NCI-H2227 (cell line): Measurements from ENCODE around the gene SIAH2.
A peak's percentile ranks its signal among the peaks of the same experiment; 100 is the strongest.

ENCODE experiments used
- DNase-seq: peaks from one replicate; lab custom pipeline; 2025; ENCODE audit not compliant: unreplicated experiment; lab: John Stamatoyannopoulos, UW

The SIAH2 gene

GRCh38 chr3:150736316-150736719, 26.7 kb downstream of the SIAH2 start:
- no peak for DNase-seq

GRCh38 chr3:150734795-150735119, 28.2 kb downstream of the SIAH2 start:
- DNase-seq, result no peak

- DNase-seq, result no peak
Measured at GRCh38 chr3:150733936-150734794, 28.8 kb downstream of the SIAH2 start.

- DNase-seq, result no peak
Measured at GRCh38 chr3:150733373-150733935, 29.5 kb downstream of the SIAH2 start.

- DNase-seq, result no peak
Measured at GRCh38 chr3:150729682-150730360, 33.1 kb downstream of the SIAH2 start.

- no peak for DNase-seq
Measured at GRCh38 chr3:150727653-150728502, 35.1 kb downstream of the SIAH2 start.

GRCh38 chr3:150725548-150725947, 37.4 kb downstream of the SIAH2 start:
- DNase-seq, result no peak

GRCh38 chr3:150723946-150724345, 39.0 kb downstream of the SIAH2 start:
- no peak for DNase-seq

GRCh38 chr3:150722267-150722666, 40.7 kb downstream of the SIAH2 start:
- no peak for DNase-seq

GRCh38 chr3:150721285-150722130, 41.5 kb downstream of the SIAH2 start:
- DNase-seq, result peak; percentile 70

GRCh38 chr3:150720444-150720843, 42.5 kb downstream of the SIAH2 start:
- DNase-seq, result no peak

- DNase-seq, result no peak
Measured at GRCh38 chr3:150710097-150710496, 52.9 kb downstream of the SIAH2 start.

- DNase-seq, result peak; percentile 89
Measured at GRCh38 chr3:150703756-150704344, 59.1 kb downstream of the SIAH2 start, which contains the start of gene ERICH6. Gene ERICH6 (minus strand): TSS chr3:150703920. CDS start chr3:150703898, 22 bp downstream.

- peak; percentile 42 for DNase-seq
Measured at GRCh38 chr3:150703299-150703755, 59.6 kb downstream of the SIAH2 start.

GRCh38 chr3:150699068-150699639, 63.8 kb downstream of the SIAH2 start:
- no peak for DNase-seq

- no peak for DNase-seq
Measured at GRCh38 chr3:150697646-150698045, 65.3 kb downstream of the SIAH2 start.

GRCh38 chr3:150691414-150692040, 71.4 kb downstream of the SIAH2 start:
- DNase-seq, result no peak
